ENCODE measurements around the gene CCDC86.

Gene CCDC86

GRCh38 chr11:60831143-60831500 is 10.8 kb upstream of the CCDC86 start:
- DNase-seq (ENCODE audit: low read depth in 2 of 2), result peak; percentile 53 to 65

- DNase-seq (ENCODE audit: low read depth in 2 of 2), result no peak
Observed at GRCh38 chr11:60831501-60832079, 10.3 kb upstream of the CCDC86 start.

GRCh38 chr11:60834742-60835533 is 7.0 kb upstream of the CCDC86 start:
- no peak for DNase-seq (ENCODE audit: low read depth in 2 of 2)

DNA sequence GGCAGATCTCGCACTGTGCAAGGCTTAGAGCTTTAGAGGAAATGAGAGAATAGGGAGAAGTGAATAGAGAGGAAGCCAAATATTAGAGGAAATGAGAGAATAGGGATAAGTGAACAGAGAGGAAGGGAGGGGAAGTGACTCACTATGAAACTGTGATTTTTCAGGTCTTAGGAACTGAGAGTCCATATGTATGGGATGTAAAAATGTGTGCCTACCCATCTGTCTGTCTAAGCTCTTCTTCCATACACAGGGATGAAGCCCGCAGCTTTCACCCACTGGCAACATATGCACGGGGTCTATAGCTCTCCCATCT is 6.4 kb upstream of the CCDC86 start:
- no peak for DNase-seq (ENCODE audit: low read depth in 2 of 2)

GRCh38 chr11:60836866-60837515 is 4.9 kb upstream of the CCDC86 start:
- no peak for DNase-seq (ENCODE audit: low read depth in 2 of 2)

DNA sequence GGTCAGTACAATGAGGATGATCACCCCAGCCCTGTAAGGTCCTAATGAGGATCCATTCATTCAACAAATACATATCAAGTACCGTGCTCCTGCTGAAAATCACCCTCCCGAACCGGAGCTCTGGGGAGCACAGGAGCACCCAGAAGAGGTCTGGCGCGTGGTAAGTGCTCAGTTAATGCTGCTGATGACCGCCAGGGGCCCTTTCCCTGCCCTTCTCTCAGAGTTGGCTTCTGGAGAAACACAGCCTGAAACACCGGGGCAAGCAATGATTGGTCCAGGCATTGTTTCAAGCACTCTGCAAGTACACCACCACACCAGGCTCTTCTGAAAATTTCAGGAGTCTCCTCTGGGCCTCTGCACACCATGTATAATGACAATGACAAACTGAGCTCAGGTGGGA is 3.8 kb upstream of the CCDC86 start:
- DNase-seq (ENCODE audit: low read depth in 2 of 2), result no peak

GRCh38 chr11:60840470-60841430 is 1.2 kb upstream of the CCDC86 start:
- no peak for DNase-seq (ENCODE audit: low read depth in 2 of 2)

- no peak for DNase-seq (ENCODE audit: low read depth in 2 of 2)
Observed at GRCh38 chr11:60842668-60843600, 1.0 kb downstream of the CCDC86 start.

GRCh38 chr11:60844045-60844869 is 2.3 kb downstream of the CCDC86 start:
- no peak for DNase-seq (ENCODE audit: low read depth in 2 of 2)

DNA sequence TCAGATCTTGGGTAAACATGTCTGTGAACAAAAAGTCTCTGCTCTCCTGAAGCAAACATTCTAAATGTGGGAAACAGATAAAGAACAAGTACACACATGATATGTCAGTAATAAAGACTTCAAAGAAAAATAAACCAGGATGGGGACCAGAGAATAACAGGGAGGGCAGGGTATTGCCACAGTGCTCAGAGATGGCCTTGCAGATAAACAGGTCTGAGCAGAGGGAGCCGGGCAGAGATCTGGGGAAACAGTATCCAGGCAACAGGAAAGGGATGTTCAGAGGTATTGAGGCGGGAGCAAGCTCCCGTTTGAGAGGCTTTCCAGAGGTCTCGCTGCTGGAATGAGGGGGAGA is 2.9 kb downstream of the CCDC86 start:
- no peak for DNase-seq (ENCODE audit: low read depth in 2 of 2)

GRCh38 chr11:60845338-60845737 is 3.4 kb downstream of the CCDC86 start:
- DNase-seq (ENCODE audit: low read depth in 2 of 2), result no peak

DNA sequence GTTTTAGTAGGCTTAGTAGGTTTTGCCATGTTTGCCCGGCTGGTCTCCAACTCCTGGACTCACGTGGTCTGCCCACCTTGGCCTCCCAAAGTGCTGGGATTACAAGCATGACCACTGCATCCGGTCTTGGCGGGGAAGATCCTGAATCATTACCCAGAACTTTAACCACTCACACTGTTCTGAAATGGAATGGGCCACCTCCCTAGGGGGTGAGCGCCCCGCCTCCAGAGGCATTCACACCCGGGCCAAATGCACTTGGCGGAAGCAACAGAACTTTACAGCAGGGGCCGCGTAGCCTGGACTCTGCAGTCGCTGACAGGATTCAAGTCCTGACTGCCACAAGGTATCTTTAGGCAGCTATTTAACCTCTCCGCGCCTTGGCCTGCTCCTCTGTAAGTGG is 5.4 kb downstream of the CCDC86 start:
- DNase-seq (ENCODE audit: low read depth in 2 of 2), result no peak

GRCh38 chr11:60847896-60848295 is 6.0 kb downstream of the CCDC86 start:
- no peak for DNase-seq (ENCODE audit: low read depth in 2 of 2)

DNA sequence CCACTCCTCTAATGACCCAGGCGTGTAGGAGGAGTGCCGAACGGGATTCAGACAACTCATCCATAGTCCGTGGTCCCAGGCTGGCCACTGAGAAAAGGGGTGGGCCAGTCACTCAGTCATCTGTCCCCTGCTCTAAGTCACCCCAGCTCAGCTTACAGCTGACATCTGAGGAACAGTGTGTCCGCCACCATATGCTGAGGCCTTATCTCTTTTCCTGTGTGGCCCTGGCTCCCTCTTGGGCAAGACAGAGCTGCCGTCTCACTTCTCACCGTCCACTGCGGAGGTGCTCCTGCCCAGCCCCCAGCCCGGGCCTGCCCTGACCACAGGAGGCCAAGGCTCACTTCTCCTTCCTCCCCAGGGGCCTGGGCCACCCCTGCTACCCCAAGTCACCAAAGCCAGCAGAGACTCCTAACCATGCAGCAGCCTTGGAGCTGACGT is 6.8 kb downstream of the CCDC86 start:
- DNase-seq (ENCODE audit: low read depth in 2 of 2), result no peak

GRCh38 chr11:60849641-60850520 is 8.0 kb downstream of the CCDC86 start:
- DNase-seq (ENCODE audit: low read depth in 2 of 2), result no peak

GRCh38 chr11:60851327-60852104 is 9.6 kb downstream of the CCDC86 start:
- DNase-seq (ENCODE audit: low read depth in 2 of 2), result no peak

DNA sequence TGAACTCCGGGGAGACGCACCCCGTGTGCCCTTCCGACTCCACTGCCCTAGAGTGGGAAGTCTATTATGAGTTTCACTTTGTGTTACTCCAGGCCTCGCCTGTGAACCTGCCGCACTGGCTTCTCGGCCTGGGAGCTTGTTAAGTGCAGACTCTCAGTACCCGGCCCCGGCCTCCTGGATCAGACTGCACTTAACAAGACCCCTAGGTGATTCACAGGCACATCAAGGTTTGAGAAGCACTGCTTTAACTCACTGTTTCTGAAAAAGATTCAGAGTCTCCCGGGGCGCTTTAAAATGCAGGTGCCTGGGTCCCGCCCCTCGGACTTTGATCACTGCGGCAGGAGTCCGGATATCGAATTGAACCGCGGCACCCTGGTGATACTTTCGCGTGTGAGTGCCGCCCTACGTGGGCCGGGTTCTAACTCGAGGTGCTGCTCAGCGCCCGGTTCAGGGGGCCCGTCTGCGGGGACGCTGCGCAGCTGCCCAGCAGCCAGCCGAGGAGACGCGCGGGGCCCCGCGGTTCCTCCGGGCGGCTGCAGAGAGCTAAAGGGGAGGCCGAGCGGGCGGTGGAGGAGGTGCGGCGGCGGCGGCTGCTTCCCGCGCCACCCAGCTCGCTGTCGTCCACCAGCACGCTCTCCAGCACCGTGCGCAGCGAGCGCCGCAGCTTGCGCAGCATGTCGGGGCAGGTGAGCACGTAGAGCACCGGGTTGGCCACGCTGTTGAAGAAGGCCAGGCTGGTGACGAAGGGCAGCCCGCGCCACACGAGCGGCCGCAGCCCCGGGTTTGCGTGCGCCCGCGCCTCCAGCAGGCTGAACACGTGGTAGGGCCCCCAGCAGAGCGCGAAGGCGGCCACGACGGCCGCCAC is 10.4 kb downstream of the CCDC86 start:
- no peak for DNase-seq (ENCODE audit: low read depth in 2 of 2)
